ENCODE measurements around the gene COG2. TPM values are rescaled to one million over a fixed set of nuclear protein-coding genes. Genes with fewer than 3 reads are reported as not detected.

The COG2 gene
- total and polyA plus RNA-seq, 2 of the 13 experiments (the other 11 are each of a cell fraction or from before 2014, with no cell fraction given): 16.8 to 36.3 TPM

DNA sequence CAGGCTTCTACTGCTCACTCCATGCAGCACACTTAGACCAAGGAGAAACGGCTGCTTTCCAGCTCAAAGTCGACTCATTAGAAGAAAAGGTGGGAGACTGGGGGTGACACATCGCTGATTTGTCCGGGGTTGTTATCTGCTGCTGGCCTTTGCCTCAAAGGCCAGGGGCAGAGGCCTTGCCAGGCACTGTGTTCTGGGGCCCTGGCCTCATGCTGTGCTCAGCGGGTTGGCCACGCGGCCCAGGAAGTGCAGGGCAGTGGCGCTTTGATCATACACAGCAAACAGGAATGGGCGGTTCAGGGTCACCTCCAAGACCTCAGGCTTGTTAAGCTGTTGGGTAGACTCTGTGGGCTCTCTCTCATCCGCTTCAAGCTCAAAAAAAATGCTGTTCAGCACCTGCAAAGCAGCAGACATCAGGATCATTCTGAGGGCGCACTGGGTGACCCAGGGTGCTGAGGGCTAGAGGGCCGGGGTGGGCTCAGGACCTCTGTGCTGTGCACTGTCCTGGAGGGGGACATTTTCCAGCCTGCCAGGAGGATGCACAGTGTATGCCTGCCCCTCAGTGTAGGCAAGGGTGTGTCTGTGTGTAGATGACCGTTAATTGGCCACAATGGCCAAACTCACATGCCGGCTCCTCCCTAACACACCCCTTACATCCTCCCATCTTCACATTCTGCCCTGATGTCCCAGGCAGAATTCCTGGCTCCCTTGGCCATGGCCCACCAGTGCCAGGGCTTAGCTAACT is 60.8 kb downstream of the COG2 start (continued):
- TF ChIP-seq, protein P1, sequence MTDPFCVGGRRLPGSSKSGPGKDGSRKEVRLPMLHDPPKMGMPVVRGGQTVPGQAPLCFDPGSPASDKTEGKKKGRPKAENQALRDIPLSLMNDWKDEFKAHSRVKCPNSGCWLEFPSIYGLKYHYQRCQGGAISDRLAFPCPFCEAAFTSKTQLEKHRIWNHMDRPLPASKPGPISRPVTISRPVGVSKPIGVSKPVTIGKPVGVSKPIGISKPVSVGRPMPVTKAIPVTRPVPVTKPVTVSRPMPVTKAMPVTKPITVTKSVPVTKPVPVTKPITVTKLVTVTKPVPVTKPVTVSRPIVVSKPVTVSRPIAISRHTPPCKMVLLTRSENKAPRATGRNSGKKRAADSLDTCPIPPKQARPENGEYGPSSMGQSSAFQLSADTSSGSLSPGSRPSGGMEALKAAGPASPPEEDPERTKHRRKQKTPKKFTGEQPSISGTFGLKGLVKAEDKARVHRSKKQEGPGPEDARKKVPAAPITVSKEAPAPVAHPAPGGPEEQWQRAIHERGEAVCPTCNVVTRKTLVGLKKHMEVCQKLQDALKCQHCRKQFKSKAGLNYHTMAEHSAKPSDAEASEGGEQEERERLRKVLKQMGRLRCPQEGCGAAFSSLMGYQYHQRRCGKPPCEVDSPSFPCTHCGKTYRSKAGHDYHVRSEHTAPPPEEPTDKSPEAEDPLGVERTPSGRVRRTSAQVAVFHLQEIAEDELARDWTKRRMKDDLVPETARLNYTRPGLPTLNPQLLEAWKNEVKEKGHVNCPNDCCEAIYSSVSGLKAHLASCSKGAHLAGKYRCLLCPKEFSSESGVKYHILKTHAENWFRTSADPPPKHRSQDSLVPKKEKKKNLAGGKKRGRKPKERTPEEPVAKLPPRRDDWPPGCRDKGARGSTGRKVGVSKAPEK (CRISPR knock-in tag; IDR thresholded peaks at IDR 0.05; ENCODE audit: borderline replicate concordance): peak; percentile 66; the same call in 1 of the 2 replicates
- TF ChIP-seq FOXK2 (IDR thresholded peaks at IDR 0.05) (0 out of 2 replicates have a peak, but pooled peaks have one; percentile 32), SALL2 (CRISPR knock-in tag; IDR thresholded peaks at IDR 0.05) (peak; percentile 61; the same call in 1 of the 2 replicates), IRF2 (CRISPR knock-in tag; IDR thresholded peaks at IDR 0.05) (peak; percentile 94), BRD4 (CRISPR knock-in tag; IDR thresholded peaks at IDR 0.05) (peak; percentile 88), PCBP2 (optimal IDR thresholded peaks at IDR 0.05; ENCODE audit: low read depth, low read length, poor library complexity, severe bottlenecking) (no peak), TBX2 (CRISPR knock-in tag; IDR thresholded peaks at IDR 0.05; ENCODE audit: borderline replicate concordance) (peak; percentile 98), ZNF616 (CRISPR knock-in tag; IDR thresholded peaks at IDR 0.05; ENCODE audit: low read depth) (peak; percentile 88), ZFYVE20 (CRISPR knock-in tag; IDR thresholded peaks at IDR 0.05; ENCODE audit: borderline replicate concordance, low read depth) (peak; percentile 33; the same call in 1 of the 2 replicates), ZBTB38 (CRISPR knock-in tag; IDR thresholded peaks at IDR 0.05) (peak; percentile 95), REXO4 (CRISPR knock-in tag; IDR thresholded peaks at IDR 0.05; ENCODE audit: borderline replicate concordance) (no peak; the same call in 1 of the 2 replicates), NFE2 (CRISPR knock-in tag; IDR thresholded peaks at IDR 0.05) (no peak), ZNF496 (CRISPR knock-in tag; IDR thresholded peaks at IDR 0.05; ENCODE audit: insufficient replicate concordance) (no peak), EED (CRISPR knock-in tag; IDR thresholded peaks at IDR 0.05) (no peak; the same call in 1 of the 2 replicates), FOXA1 (IDR thresholded peaks at IDR 0.05) (no peak), FOXA1 (CRISPR knock-in tag; IDR thresholded peaks at IDR 0.05) (peak; percentile 79), POLR2G (IDR thresholded peaks at IDR 0.05; ENCODE audit: low read depth, low read length) (no peak; the same call in 1 of the 2 replicates), ZNF225 (CRISPR knock-in tag; IDR thresholded peaks at IDR 0.05) (no peak), ASH2L (IDR thresholded peaks at IDR 0.05; ENCODE audit: insufficient read length, low read depth, low read length) (peak; percentile 72), ZNF253 (CRISPR knock-in tag; IDR thresholded peaks at IDR 0.05; ENCODE audit: borderline replicate concordance) (peak; percentile 62; the same call in 1 of the 2 replicates), GATA4 (IDR thresholded peaks at IDR 0.05; ENCODE audit: borderline replicate concordance, low read depth) (peak; percentile 90; the same call in 1 of the 2 replicates)
- TF ChIP-seq, protein P2, sequence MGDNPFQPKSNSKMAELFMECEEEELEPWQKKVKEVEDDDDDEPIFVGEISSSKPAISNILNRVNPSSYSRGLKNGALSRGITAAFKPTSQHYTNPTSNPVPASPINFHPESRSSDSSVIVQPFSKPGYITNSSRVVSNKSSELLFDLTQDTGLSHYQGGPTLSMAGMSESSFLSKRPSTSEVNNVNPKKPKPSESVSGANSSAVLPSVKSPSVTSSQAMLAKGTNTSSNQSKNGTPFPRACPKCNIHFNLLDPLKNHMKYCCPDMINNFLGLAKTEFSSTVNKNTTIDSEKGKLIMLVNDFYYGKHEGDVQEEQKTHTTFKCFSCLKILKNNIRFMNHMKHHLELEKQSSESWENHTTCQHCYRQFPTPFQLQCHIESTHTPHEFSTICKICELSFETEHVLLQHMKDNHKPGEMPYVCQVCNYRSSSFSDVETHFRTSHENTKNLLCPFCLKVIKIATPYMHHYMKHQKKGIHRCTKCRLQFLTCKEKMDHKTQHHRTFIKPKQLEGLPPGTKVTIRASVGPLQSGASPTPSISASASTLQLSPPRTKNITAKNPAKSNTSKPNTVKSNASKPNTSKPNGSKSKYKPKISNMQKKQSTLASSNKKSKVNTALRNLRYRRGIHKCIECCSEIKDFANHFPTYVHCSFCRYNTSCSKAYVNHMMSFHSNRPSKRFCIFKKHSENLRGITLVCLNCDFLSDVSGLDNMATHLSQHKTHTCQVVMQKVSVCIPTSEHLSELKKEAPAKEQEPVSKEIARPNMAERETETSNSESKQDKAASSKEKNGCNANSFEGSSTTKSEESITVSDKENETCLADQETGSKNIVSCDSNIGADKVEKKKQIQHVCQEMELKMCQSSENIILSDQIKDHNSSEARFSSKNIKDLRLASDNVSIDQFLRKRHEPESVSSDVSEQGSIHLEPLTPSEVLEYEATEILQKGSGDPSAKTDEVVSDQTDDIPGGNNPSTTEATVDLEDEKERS (CRISPR knock-in tag; IDR thresholded peaks at IDR 0.05): peak; percentile 91; the same call in 1 of the 2 replicates
- TF ChIP-seq, protein P3, sequence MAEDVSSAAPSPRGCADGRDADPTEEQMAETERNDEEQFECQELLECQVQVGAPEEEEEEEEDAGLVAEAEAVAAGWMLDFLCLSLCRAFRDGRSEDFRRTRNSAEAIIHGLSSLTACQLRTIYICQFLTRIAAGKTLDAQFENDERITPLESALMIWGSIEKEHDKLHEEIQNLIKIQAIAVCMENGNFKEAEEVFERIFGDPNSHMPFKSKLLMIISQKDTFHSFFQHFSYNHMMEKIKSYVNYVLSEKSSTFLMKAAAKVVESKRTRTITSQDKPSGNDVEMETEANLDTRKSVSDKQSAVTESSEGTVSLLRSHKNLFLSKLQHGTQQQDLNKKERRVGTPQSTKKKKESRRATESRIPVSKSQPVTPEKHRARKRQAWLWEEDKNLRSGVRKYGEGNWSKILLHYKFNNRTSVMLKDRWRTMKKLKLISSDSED (CRISPR knock-in tag; IDR thresholded peaks at IDR 0.05): no peak
